ENCODE data around the gene SETD4. TPM values are rescaled to one million over a fixed set of nuclear protein-coding genes. Genes with fewer than 3 reads are reported as not detected.

The SETD4 gene
- total and polyA plus RNA-seq, 2 of the 13 experiments (the other 11 are each of a cell fraction or from before 2014, with no cell fraction given): 7.1 to 14.4 TPM

- TF ChIP-seq YEATS4 (CRISPR knock-in tag; IDR thresholded peaks at IDR 0.05; ENCODE audit: borderline replicate concordance): no peak
- no peak for TF ChIP-seq HOXA5 (CRISPR knock-in tag; IDR thresholded peaks at IDR 0.05)
- TF ChIP-seq HES4 (CRISPR knock-in tag; IDR thresholded peaks at IDR 0.05; ENCODE audit: borderline replicate concordance): no peak
- peak; percentile 76 for TF ChIP-seq FOXP4 (CRISPR knock-in tag; IDR thresholded peaks at IDR 0.05)
- TF ChIP-seq ZNF773 (CRISPR knock-in tag; IDR thresholded peaks at IDR 0.05; ENCODE audit: borderline replicate concordance): no peak
- peak; percentile 66 for TF ChIP-seq ZMYM4 (CRISPR knock-in tag; IDR thresholded peaks at IDR 0.05)
- peak; percentile 53 for TF ChIP-seq HDAC2 (CRISPR knock-in tag; IDR thresholded peaks at IDR 0.05)
- TF ChIP-seq TEAD3 (CRISPR knock-in tag; optimal IDR thresholded peaks at IDR 0.05; ENCODE audit: borderline replicate concordance): peak; percentile 68
- TF ChIP-seq ZNF644 (CRISPR knock-in tag; IDR thresholded peaks at IDR 0.05; ENCODE audit: low read depth): peak; percentile 69
- no peak for TF ChIP-seq SMARCC2 (IDR thresholded peaks at IDR 0.05)
- no peak for TF ChIP-seq ZNF446 (CRISPR knock-in tag; IDR thresholded peaks at IDR 0.05)
- TF ChIP-seq PRDM10 (CRISPR knock-in tag; IDR thresholded peaks at IDR 0.05; ENCODE audit: low read depth): peak; percentile 76; the same call in 1 of the 2 replicates
- no peak for TF ChIP-seq DMAP1 (CRISPR knock-in tag; IDR thresholded peaks at IDR 0.05)
- no peak for TF ChIP-seq E2F1 (CRISPR knock-in tag; IDR thresholded peaks at IDR 0.05)
- no peak for TF ChIP-seq ZNF562 (CRISPR knock-in tag; IDR thresholded peaks at IDR 0.05; ENCODE audit: borderline replicate concordance)
- no peak for TF ChIP-seq GABPA (IDR thresholded peaks at IDR 0.05; ENCODE audit: low read depth, low read length)
- TF ChIP-seq GABPA (CRISPR knock-in tag; IDR thresholded peaks at IDR 0.05; ENCODE audit: low read depth): no peak
- TF ChIP-seq SKIL (CRISPR knock-in tag; IDR thresholded peaks at IDR 0.05; ENCODE audit: borderline replicate concordance): peak; percentile 68; the same call in 1 of the 2 replicates
- no peak for TF ChIP-seq TFDP1 (CRISPR knock-in tag; IDR thresholded peaks at IDR 0.05; ENCODE audit: borderline replicate concordance)
- no peak for TF ChIP-seq AHR (CRISPR knock-in tag; IDR thresholded peaks at IDR 0.05)
- TF ChIP-seq GATAD1 (CRISPR knock-in tag; IDR thresholded peaks at IDR 0.05): no peak
- TF ChIP-seq TEF (CRISPR knock-in tag; IDR thresholded peaks at IDR 0.05): peak; percentile 87; the same call in 1 of the 2 replicates
Observed at GRCh38 chr21:36073181-36073580, 12.9 kb upstream of the SETD4 start (continued).

Data from HepG2 (cell line).